ENCODE results near the gene CAVIN1. TPM values are rescaled to one million over a fixed set of nuclear protein-coding genes. Genes with fewer than 3 reads are reported as not detected.
A peak's percentile ranks its signal among the peaks of the same experiment; 100 is the strongest.
"Not testable (repeated sequence)": the region's sequence is repeated elsewhere in the genome, so short reads cannot be mapped to it uniquely, and the experiment has no call there.

Gene CAVIN1
- total and polyA plus RNA-seq, 7 donors, result 11.8 to 519 (median 231) TPM

- DNase-seq, result peak; percentile 82
- Histone ChIP-seq H3K9me3 (no peaks in the 10 kb centered on the region), H3K4me3 (peak overlapping the region; percentile 72 to 98 (median 93)), H3K36me3 (no peaks in the 10 kb centered on the region), H3K27ac (peak overlapping the region; percentile 98 to 100 (median 98)), H3K4me1 (peaks cover 0 to 58% (median 53%) of the 10 kb centered on the region in 4 donors), H3K27me3 (no peaks in the 10 kb centered on the region)
- 7 to 10% methylated on average over 59 of the region's 59 CpGs for WGBS, 2 donors
- TF ChIP-seq POLR2AphosphoS5 (IDR thresholded peaks at IDR 0.05), result peak in 3 of 4 donors; percentile 32 to 58 (median 46)
- peak in 1 of 2 donors; percentile 9 for TF ChIP-seq POLR2A (IDR thresholded peaks at IDR 0.05)
- TF ChIP-seq EP300 (IDR thresholded peaks at IDR 0.05), result no peak
- no peak for TF ChIP-seq CTCF (IDR thresholded peaks at IDR 0.05)
- intact Hi-C loops (cut with DNase I), result loop anchor here (2.0 kb wide), 2 partner anchors 35 to 97 kb away; no protein-coding TSS in a partner anchor
These were observed 1.3 kb downstream of the CAVIN1 start for GRCh38 chr17:42421507-42422338.

GRCh38 chr17:42421136-42421506 is 1.9 kb downstream of the CAVIN1 start:
- intact Hi-C loops (cut with DNase I), result loop anchor here (2.0 kb wide), 1 partner anchor 98 kb away; no protein-coding TSS in a partner anchor

GRCh38 chr17:42417981-42418380 is 5.1 kb downstream of the CAVIN1 start:
- H3K27me3 ChIP-seq; H3K36me3 ChIP-seq; intact Hi-C loops (cut with DNase I); DNase-seq; H3K4me3 ChIP-seq; H3K9me3 ChIP-seq: not testable (repeated sequence)
- peak overlapping the region; percentile 98 to 100 (median 98) for H3K27ac ChIP-seq
- peaks cover 0 to 83% (median 82%) of the 10 kb centered on the region in 4 donors for H3K4me1 ChIP-seq
- WGBS, 2 donors, result 83 to 92% methylated on average over 5 of the region's 5 CpGs

More at GRCh38 chr17:42421136-42421506, 1.9 kb downstream of the CAVIN1 start:
- Histone ChIP-seq H3K4me3 (peak overlapping the region; percentile 72 to 98 (median 93)), H3K36me3 (no peaks in the 10 kb centered on the region), H3K27ac (peak overlapping the region; percentile 98 to 100 (median 98)), H3K9me3 (no peaks in the 10 kb centered on the region), H3K4me1 (peaks cover 0 to 61% (median 59%) of the 10 kb centered on the region in 4 donors), H3K27me3 (no peaks in the 10 kb centered on the region)
- no peak for DNase-seq
- 41 to 61% methylated on average over 6 of the region's 6 CpGs for WGBS, 2 donors
- TF ChIP-seq CTCF (IDR thresholded peaks at IDR 0.05), result no peak
- TF ChIP-seq EP300 (IDR thresholded peaks at IDR 0.05), result no peak
- no peak for TF ChIP-seq POLR2AphosphoS5 (IDR thresholded peaks at IDR 0.05)
- TF ChIP-seq POLR2A (IDR thresholded peaks at IDR 0.05), result no peak

- TF ChIP-seq EP300 (IDR thresholded peaks at IDR 0.05) (no peak), POLR2AphosphoS5 (IDR thresholded peaks at IDR 0.05) (no peak), CTCF (IDR thresholded peaks at IDR 0.05) (no peak), POLR2A (IDR thresholded peaks at IDR 0.05) (no peak)
- H3K4me1 ChIP-seq, result peaks cover 0 to 100% (median 98%) of the 10 kb centered on the region in 4 donors
These were observed 8.2 kb downstream of the CAVIN1 start for GRCh38 chr17:42414704-42415409.

More at GRCh38 chr17:42414704-42415409, 8.2 kb downstream of the CAVIN1 start:
- Histone ChIP-seq H3K36me3 (no peaks in the 10 kb centered on the region), H3K4me3 (peak overlapping the region in 1 of 4 donors; percentile 3), H3K9me3 (no peaks in the 10 kb centered on the region), H3K27ac (peak overlapping the region; percentile 84 to 100 (median 98)), H3K27me3 (no peaks in the 10 kb centered on the region)
- intact Hi-C loops (cut with DNase I), result no loop called here
- DNase-seq, result no peak
- WGBS, 2 donors, result 52 to 82% methylated on average over 7 of the region's 7 CpGs

Data from sigmoid colon (tissue), 7 donors.